Left cardiac atrium (tissue), 4 donors: ENCODE results near the gene ADAM15. TPM values are rescaled to one million over a fixed set of nuclear protein-coding genes. Genes with fewer than 3 reads are reported as not detected.
A peak's percentile ranks its signal among the peaks of the same experiment; 100 is the strongest.

Experiments
- ATAC-seq, 2 donors: fragments of 200-7000 bp; cut with Tn5 transposase; one replicate each; pipeline ENCODE4 v1.9.1; 2020; ENCODE audit warnings: mild to moderate bottlenecking in 2 of 2, moderate library complexity in 2 of 2
- DNase-seq: peaks from one replicate; pipeline ENCODE4 v3.0.0-alpha.2; 2020
- intact Hi-C, 2 donors: fragments of 100-400 bp; cut with DNase I; formaldehyde crosslinking; loops; one replicate each; pipeline versions ENCODE4 v1.14.1 to v1.15.1; 2022 to 2023
- total RNA-seq, 2 donors: library from RNA; stranded (reverse); fragmentation: NEBNext Ultra II Directional; extraction: Animal tissue kit (Norgen Biotek cat#: 25700); gene quantifications; one replicate each; pipeline ENCODE4 v1.2.1, GENCODE V29; 2021
- donor health status: DM: no; HTN: yes; CAD: no.
- donor health status: DM: no; HTN: yes; CAD: no; lungs with severe emphysema.
- donor health status: DM: yes; HTN: yes; CAD: no.
- donor health status: Dilated cardiomyopathy.

Gene ADAM15
- total RNA-seq, 2 donors from 2014 or later: 108 to 142 TPM

DNA sequence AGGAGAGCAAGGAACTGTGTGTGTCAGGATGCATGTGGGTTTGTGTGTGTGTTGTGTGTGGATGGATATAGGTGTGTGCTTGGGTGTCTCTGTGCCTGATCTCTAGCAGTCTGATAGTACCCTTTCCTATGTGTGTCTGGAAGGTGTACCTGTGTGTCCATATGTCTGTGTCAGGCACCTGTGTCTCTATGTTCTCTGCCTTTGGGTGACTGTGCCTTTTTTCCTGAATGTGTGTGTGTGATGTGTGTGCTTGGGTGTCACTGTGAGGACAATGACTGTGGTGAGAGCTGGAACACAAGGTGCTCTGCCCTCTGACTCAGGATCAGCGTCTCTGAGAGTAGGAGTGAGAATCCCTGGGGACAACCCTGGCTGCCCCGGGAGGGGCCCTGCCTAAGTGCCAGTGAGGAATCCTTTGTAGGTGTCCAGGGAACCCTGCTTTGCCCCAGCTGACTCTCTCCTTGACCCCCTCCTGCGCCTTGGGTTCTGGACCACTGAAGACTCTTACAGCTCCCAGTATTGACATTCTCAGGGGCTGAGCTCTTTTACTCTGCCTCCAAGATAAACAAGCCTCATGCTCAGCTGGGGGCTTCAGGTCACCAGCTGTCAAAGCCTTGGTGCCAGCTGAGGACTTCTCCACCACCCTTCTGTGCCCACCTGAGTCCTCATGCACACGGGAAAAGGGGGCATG, 26.8 kb downstream of the ADAM15 start:
- intact Hi-C loops: no loop called here
- no peak for ATAC-seq
- no peak for DNase-seq

DNA sequence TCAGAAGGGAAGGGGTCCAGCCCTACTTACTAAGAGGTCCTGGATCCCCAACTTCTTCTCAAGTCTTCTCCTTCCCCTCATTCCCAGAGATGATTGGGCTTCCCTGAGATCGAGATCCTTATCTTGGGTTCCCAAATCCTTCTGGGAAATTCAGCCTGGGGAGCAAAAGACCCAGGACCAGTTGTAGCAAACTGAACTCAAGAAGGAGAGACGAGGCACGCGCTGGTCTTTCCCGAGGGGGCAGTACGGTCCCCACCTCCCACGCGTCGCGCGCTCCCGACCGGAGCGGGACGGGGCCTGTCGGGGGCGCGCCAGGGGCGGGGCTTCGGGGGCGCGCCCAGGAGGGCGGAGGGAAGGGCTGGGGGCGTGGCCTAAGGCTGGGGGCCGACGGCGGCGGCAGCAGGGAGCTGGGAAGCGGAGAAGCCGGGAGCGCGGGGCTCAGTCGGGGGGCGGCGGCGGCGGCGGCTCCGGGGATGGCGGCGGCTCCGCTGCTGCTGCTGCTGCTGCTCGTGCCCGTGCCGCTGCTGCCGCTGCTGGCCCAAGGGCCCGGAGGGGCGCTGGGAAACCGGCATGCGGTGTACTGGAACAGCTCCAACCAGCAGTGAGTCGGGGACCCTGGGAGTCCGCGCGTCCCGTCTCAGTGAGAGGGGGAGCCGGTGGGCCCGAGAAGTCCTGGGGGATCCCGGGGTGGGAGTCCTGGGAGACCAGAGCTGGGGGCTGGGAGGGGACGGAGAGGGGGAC, 27.5 kb downstream of the ADAM15 start, which contains the start of gene EFNA3:
Gene EFNA3 (plus strand): TSS at position 369 of the 741 bp plus-strand sequence. CDS start 105 bp downstream, at position 474.
- intact Hi-C loops: no loop called here
- ATAC-seq (peak; percentile 87 to 91), DNase-seq (peak; percentile 82)

DNA sequence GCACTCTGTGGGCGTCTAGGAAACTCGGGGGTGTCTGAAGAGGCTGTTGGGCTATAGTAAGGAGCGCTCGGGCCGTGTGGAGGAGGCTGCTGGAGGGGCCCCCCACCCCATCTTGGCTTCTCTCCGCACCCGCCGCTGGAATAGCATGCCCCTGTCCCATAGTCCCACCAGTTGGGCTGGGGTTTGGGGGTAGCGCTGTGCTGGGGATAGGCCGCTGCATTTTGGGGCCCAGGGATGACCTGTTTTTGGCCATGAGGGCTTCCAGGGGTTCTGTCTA, 28.0 kb downstream of the ADAM15 start:
- DNase-seq (no peak), ATAC-seq (peak in 1 of 2 donors; percentile 6)
- intact Hi-C loops: no loop called here

DNA sequence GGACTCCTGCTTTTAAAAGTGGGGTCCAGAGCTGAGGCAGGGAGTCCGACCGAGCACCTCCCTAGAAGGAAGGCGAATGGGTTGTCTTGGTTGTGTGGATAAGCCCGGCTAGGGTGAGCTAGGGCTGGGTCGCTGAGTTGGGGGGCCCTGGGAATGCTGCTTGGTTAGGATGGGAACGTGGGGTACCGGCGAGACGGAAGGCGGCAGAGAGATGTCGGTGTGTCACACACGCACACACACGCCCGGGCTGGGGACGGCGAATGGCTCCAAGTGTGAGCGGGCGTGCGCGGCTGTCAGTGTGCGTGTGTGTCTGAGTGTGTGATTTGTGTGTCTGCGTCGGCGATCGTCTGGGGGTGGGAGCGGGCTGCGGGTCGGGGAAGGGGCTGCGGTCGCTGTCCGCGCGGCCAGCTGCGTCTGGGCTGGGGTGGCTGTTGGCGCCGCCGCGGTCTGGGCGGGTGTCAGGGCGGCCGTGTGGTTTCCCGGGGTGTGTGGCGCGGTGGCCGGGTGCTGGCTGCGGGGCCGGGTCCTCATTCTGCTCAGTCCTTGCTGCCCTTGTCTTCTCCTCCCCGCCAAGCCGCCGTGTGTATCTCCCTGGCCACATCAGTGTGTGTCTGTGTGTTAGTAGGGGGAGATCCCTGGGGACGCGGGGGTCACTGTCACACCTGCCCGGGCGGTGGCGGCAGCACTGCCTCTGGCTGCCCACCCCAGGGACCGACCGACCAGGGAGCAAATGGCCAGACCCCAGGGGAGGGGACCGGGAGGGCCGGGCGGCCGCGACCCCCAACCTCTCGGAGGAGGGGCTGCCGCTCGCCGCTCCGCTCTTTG, 28.6 kb downstream of the ADAM15 start:
- intact Hi-C loops: loop anchor here in 1 of 2 donors (5.0 kb wide), 1 partner anchor 32 kb away; no protein-coding TSS in a partner anchor
- no peak for ATAC-seq

DNA sequence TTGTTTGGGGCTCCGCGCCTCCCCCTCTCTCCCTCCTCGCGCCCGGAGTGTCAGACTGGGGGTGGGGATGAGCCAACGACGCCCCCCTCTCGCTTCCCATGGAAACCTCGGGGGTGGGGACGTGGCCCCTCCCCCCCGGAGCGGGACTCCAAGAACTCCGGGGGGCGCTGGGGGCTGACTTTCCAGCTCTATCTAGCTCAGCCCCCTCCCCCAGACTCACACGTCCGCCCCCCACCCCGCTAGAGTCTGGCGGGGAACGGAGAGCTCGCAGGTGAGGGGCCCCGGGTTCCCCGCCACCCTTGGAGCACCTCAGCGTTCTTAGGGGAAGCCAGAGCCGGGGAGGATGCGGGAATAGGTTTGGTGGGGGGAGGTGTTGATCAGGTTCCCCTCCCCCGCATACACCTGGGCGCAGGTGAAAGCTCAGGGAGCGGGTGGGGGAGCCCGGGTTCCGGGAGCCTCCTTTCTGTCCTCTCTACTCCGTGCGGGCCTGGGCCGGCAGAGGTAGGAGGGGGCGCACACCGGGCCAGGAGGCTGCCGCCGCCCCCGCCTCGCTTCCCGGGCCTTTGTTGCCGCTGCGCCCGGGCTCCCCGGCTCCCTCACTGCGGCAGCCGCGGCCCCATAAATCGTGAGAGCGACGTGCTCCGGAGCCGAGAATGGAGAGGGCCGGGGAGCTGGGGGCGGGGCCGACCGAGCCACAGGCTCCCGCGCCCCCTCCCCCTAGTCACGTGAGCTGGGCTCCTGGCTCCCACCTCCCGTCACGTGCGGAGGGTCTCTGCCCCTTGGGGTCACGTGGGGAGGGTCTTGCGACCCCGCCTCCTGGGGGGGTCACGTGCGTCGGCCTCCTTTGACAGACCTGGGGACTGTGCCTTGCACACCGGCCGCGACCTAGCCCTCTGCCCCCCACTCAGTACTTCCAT, 29.5 kb downstream of the ADAM15 start:
- no peak for DNase-seq
- ATAC-seq: no peak
- intact Hi-C loops: loop anchor here in 1 of 2 donors (5.0 kb wide), 1 partner anchor 33 kb away; no protein-coding TSS in a partner anchor

More for the DNA sequence above, 28.6 kb downstream of the ADAM15 start:
- DNase-seq: no peak

DNA sequence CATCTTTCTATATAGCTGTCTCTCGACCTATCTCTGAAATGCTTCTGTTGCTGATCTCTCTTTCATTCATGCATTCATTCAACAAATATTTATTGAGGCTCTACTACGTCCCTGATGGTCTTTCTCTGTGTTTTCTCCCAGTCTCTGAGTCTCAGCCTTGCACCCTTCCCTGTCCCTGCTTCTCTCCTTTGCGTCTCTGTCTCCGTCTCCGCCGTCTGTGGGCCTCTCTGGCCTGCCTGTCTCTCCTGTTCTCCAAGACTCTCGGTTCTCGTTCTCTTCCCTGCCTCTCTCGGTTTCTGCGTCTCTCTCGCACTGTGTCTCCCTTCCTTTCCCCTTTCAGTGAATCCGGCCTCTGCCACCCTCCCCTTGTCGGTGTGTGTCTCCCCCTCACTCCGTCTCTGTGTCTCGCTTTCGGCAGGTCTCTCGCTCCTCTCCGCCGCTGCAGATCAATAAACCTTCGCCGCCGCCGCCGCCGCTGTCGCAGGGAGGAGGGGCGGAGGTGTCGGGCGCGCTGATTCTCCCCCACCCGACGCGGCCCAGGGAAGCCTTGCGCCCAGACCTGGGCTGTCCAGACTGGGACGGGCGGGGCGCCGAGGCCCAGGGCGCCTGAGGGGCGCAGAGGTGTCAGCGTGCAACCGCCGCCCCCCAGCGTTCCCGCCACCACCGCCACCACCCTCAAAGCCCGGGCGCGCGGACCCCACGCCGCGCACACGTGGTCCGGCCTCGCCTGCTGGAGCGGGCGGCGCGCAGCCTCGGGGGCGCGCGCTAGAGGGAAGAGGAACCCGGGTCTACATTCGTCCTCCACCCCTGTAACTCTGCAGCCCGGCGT, 30.6 kb downstream of the ADAM15 start:
- no peak for DNase-seq
- intact Hi-C loops: loop anchor here in 1 of 2 donors (5.0 kb wide), 1 partner anchor 34 kb away; no protein-coding TSS in a partner anchor

DNA sequence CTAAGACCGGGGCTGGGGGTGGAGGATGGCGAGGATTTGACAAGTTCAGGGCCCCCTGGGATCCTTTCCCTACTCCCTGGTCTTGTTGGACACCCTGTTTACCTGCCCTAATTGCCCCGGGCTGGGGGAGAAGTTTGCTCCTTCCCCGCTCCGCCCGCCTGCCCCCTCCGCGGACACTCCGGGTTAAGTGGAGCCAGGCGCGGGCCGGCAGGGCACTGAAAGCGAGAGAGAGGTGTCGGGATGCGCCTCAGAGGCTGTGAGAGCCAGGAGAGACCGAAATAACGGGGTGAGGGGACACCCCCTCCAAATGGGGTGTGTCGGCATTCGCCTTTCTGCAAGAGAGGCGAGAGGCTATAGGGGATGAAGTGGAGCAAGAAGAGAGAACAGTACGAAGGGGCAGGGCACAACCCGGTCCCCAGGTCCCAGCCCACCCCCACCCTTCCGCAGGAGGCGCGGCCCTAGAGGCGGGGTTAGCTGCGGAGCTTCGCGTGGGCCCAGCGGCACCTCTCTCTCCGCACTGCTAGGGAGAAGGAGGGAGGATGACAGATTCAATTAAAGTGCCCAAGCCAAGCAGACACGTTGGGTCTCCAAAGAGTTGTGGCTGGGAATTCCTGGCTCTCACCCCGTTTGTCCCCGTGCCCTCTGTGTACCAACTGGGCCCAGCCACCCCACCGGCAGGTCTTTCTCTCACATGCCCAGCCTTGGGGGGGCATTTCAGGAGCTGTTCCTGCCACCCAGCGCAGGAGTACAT, 31.4 kb downstream of the ADAM15 start:
- intact Hi-C loops: loop anchor here in 1 of 2 donors (5.0 kb wide), 1 partner anchor 35 kb away; no protein-coding TSS in a partner anchor
- ATAC-seq: no peak

More for the DNA sequence above, 30.6 kb downstream of the ADAM15 start:
- no peak for ATAC-seq

DNA sequence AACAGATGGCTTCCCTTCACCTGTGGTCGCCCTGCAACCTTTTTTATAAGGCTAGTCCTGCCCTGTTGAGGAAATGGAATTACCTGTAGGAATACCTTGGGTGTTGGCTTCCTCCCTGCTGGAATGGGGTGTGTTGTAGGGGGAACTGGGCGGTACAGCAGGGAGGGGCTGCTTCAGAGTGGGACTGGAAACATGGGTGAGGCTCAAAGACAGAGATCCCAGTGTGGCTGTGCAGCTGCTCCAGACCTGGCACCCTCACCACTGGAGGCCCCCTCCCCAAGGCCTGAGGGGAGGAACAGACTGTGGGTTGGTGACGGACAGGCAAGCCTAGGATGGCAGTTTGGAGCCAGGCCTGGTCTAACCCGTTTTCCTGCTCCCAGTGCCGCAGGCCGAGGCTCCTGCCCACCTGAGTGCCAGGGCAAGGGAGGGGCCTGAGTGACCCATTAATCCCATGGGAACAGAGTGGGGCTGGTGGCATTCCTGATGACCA, 32.0 kb downstream of the ADAM15 start:
- ATAC-seq (no peak), DNase-seq (no peak)
- intact Hi-C loops: loop anchor here in 1 of 2 donors (5.0 kb wide), 1 partner anchor 36 kb away; no protein-coding TSS in a partner anchor

More for the DNA sequence above, 31.4 kb downstream of the ADAM15 start:
- no peak for DNase-seq

DNA sequence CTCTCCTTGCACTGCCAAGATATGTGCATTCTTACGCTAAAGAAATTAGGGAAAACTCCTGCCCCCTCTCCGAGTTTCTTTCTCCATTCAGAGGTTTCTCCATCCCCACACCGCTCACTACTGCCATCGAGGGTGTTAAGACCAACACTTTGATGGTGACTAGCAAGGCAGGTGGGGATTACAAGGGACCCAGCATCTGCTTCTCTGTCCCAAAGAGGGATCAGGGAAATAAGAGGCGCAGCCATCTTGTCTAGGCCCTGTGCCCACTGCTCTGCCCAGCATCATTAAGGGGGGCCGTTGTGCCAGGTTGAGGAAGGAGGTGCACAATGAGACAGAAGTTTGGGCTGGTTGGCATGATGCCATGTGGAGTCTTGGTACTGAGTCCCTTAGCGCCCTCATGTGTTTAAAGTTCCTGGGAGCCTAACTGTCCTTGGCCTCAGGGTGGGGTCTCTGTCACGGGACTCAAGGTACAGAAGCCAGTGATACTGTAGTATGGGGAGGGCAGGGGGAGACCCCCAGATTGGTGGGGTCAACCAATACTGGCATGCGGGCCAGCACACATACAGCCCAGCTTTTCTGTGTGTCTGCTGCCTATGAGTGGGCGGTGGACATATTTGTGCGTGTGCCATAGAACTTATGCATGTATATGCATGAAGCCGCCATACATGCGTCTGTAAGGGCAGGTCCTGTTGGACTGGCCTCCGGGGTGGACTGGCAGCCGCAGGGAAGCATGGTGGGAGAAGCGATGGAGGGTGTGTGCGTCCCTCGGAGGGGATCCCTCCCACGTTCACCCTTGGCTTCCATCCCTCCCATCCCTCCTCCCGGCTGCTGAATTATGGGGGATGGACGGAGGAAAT, 33.0 kb downstream of the ADAM15 start:
- ATAC-seq: peak in 1 of 2 donors; percentile 0
- no peak for DNase-seq
- intact Hi-C loops: loop anchor here in 1 of 2 donors (5.0 kb wide), 1 partner anchor 37 kb away; no protein-coding TSS in a partner anchor

DNA sequence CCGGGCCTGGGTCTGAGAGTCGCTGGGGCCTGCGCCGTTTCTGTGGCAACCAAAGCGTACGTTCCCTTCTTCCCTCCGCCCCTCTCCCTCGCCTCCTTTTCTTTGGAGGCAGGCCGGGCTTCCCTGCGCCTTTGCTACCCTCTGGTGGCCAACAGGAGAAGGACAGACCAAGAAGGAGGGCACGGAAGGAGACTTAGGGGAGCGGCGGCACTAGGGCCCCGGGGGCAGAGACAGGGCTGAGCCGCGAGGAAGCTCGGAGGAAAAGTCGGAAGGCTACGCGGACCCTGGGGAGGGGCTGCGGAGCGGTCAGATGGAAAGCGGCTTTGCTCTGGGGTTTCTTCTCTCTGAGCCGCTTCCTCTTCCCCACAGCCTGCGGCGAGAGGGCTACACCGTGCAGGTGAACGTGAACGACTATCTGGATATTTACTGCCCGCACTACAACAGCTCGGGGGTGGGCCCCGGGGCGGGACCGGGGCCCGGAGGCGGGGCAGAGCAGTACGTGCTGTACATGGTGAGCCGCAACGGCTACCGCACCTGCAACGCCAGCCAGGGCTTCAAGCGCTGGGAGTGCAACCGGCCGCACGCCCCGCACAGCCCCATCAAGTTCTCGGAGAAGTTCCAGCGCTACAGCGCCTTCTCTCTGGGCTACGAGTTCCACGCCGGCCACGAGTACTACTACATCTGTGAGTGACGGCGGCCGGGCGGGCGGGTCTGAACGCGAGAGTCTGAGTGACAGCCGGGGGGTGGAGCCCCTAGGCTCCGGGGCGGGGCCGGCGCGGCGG, 33.8 kb downstream of the ADAM15 start:
- intact Hi-C loops: loop anchor here in 1 of 2 donors (5.0 kb wide), 1 partner anchor 38 kb away; no protein-coding TSS in a partner anchor
- DNase-seq (peak; percentile 96), ATAC-seq (peak; percentile 92 to 93)

DNA sequence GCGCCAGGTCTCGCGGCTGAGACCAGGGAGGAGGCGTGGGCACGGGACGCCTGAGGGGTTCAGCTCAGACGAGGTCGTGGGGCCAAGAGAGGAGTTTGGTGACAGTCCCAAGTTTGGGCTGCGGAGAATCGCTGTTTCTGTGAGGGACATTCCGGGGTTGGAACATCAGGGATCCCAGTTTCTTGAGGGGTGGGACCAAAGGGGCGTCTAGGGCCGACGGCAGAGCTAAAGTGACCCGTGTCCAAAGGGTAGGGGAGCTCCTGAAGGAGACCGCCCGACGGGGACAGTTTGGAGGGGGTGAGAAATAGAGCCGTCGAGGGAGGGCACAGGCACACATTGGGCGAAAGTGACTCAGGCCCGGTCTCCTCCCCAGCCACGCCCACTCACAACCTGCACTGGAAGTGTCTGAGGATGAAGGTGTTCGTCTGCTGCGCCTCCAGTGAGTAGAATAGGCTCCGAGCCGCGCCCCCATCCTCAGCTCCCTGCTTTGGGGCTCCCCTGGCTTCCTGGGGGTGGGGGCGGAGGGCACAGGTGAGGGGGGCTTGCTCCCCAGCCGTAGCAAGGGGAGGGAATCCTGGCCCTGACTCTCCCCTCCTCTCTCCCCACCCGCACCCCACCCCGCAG, 34.5 kb downstream of the ADAM15 start:
- peak; percentile 76 for DNase-seq
- intact Hi-C loops: no loop called here
- ATAC-seq: peak; percentile 9 to 55

DNA sequence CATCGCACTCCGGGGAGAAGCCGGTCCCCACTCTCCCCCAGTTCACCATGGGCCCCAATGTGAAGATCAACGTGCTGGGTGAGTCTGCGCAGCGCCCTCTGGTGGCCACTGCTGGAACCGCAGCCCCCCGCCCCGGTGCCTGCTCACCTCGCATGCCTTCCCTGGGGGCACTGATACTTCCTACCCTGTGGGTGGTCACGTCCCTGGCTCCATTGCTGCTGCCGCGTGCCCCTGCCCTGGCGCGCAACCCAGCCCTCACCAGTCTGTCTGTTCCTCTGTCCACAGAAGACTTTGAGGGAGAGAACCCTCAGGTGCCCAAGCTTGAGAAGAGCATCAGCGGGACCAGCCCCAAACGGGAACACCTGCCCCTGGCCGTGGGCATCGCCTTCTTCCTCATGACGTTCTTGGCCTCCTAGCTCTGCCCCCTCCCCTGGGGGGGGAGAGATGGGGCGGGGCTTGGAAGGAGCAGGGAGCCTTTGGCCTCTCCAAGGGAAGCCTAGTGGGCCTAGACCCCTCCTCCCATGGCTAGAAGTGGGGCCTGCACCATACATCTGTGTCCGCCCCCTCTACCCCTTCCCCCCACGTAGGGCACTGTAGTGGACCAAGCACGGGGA, 35.1 kb downstream of the ADAM15 start:
- intact Hi-C loops: no loop called here

DNA sequence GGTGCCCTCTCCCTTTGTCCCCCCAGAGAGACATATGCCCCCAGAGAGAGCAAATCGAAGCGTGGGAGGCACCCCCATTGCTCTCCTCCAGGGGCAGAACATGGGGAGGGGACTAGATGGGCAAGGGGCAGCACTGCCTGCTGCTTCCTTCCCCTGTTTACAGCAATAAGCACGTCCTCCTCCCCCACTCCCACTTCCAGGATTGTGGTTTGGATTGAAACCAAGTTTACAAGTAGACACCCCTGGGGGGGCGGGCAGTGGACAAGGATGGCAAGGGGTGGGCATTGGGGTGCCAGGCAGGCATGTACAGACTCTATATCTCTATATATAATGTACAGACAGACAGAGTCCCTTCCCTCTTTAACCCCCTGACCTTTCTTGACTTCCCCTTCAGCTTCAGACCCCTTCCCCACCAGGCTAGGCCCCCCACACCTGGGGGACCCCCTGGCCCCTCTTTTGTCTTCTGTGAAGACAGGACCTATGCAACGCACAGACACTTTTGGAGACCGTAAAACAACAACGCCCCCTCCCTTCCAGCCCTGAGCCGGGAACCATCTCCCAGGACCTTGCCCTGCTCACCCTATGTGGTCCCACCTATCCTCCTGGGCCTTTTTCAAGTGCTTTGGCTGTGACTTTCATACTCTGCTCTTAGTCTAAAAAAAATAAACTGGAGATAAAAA, 35.9 kb downstream of the ADAM15 start:
- intact Hi-C loops: no loop called here

More for the DNA sequence above, 35.1 kb downstream of the ADAM15 start:
- ATAC-seq (peak; percentile 31 to 33), DNase-seq (peak; percentile 64)

More for the DNA sequence above, 35.9 kb downstream of the ADAM15 start:
- ATAC-seq (no peak), DNase-seq (no peak)
